GM10248 (cell line): Measurements from ENCODE around the gene KCNT2.

Source experiments
- CTCF ChIA-PET: fragments of 300-600 bp; sonication (Branson Sonifier 250); formaldehyde crosslinking; extraction: SDS; loops from one replicate; lab custom pipeline; 2021; ENCODE audit warnings: antibody characterized with exemption; lab: Yijun Ruan, JAX
- POLR2A ChIA-PET: fragments of 350-650 bp; sonication (Branson Sonifier 250); formaldehyde crosslinking; extraction: SDS; loops from one replicate; lab custom pipeline; 2020; ENCODE audit warnings: antibody characterized with exemption; lab: Yijun Ruan, JAX
- DNase-seq: peaks from one replicate; pipeline ENCODE4 v3.0.0; 2012; ENCODE audit errors: extremely low spot score
- CTCF ChIP-seq: IDR thresholded peaks from 2 replicates; pipeline ENCODE4 v1.5.1; 2012; ENCODE audit warnings: mild to moderate bottlenecking, low read depth; ENCODE audit errors: extremely low read depth, missing control alignments, control extremely low read depth

The KCNT2 gene

GRCh38 chr1:196376630-196377328, 231.5 kb downstream of the KCNT2 start:
- CTCF ChIA-PET, result interaction anchor here (1.5 kb wide), 1 partner anchor 32 kb away, joined by 4 read pairs; no protein-coding TSS in a partner anchor

GRCh38 chr1:196373798-196374197, 234.4 kb downstream of the KCNT2 start:
- CTCF ChIA-PET, result interaction anchor here (0.7 to 1.4 kb wide), 2 partner anchors 20 to 225 kb away, joined by 3 to 4 read pairs; no protein-coding TSS in a partner anchor

More at GRCh38 chr1:196376630-196377328, 231.5 kb downstream of the KCNT2 start:
- TF ChIP-seq CTCF, result no peak
- DNase-seq, result no peak
- POLR2A ChIA-PET, result no interaction called here

GRCh38 chr1:196372896-196373536, 235.2 kb downstream of the KCNT2 start:
- peak; percentile 13 for DNase-seq
- ChIA-PET CTCF (interaction anchor here (1.4 to 2.4 kb wide), 2 partner anchors 15 to 224 kb away, joined by 3 to 9 read pairs; no protein-coding TSS in a partner anchor), POLR2A (no interaction called here)
- TF ChIP-seq CTCF, result peak; percentile 51

More at GRCh38 chr1:196373798-196374197, 234.4 kb downstream of the KCNT2 start:
- no peak for DNase-seq
- POLR2A ChIA-PET, result no interaction called here
- no peak for TF ChIP-seq CTCF

GRCh38 chr1:196367838-196368237, 240.4 kb downstream of the KCNT2 start:
- POLR2A ChIA-PET, result no interaction called here
- no peak for DNase-seq
- no peak for TF ChIP-seq CTCF
- CTCF ChIA-PET, result no interaction called here

GRCh38 chr1:196366817-196367495, 241.3 kb downstream of the KCNT2 start:
- TF ChIP-seq CTCF, result no peak
- ChIA-PET CTCF (no interaction called here), POLR2A (no interaction called here)
- no peak for DNase-seq

GRCh38 chr1:196361112-196361714, 247.0 kb downstream of the KCNT2 start:
- POLR2A ChIA-PET, result no interaction called here
- no peak for DNase-seq
- no peak for TF ChIP-seq CTCF
- CTCF ChIA-PET, result no interaction called here
